A549 (cell line): ENCODE data around the gene DCBLD2.
"Not testable (repeated sequence)": the region's sequence is repeated elsewhere in the genome, so short reads cannot be mapped to it uniquely, and the experiment has no call there.

Source experiments
- BHLHE40 ChIP-seq: IDR thresholded peaks from 2 replicates; pipeline ENCODE4 v1.6.1; 2012; ENCODE audit warnings: low read depth, low read length, inconsistent platforms
- CEBPB ChIP-seq, 2 experiments: fragments of >200 bp in 1 of 2; sonication (Bioruptor Twin) in 1 of 2; formaldehyde crosslinking in 1 of 2; IDR thresholded peaks; 2 replicates each; pipeline ENCODE4 v1.6.1; 2012 to 2016
- CTCF ChIP-seq: fragments of >200 bp; sonication (Bioruptor Twin); formaldehyde crosslinking; IDR thresholded peaks from 3 replicates; pipeline ENCODE4 v1.5.1; 2016
- EHMT2 ChIP-seq: fragments of 200-600 bp; sonication (generic); IDR thresholded peaks from 2 replicates; pipeline ENCODE4 v1.6.1; 2016; ENCODE audit warnings: antibody characterized with exemption, low read depth, mild to moderate bottlenecking, moderate library complexity
- EP300 ChIP-seq, 2 experiments: fragments of >200 bp; sonication (Bioruptor Twin); formaldehyde crosslinking; IDR thresholded peaks; 2 replicates in 1 of 2; 3 replicates in 1 of 2; pipeline ENCODE4 v1.6.1; 2016 to 2017
- HEYL ChIP-seq: fragments of 250-450 bp; sonication (Bioruptor Pico); IDR thresholded peaks from 2 replicates; pipeline ENCODE4 v1.8.0; 2021; ENCODE audit warnings: mild to moderate bottlenecking, moderate library complexity
- POLR2A ChIP-seq: IDR thresholded peaks from 2 replicates; pipeline ENCODE4 v1.6.1; 2012; ENCODE audit warnings: mild to moderate bottlenecking, low read length
- RAD21 ChIP-seq, 2 experiments: fragments of >200 bp in 1 of 2; sonication (Bioruptor Twin) in 1 of 2; formaldehyde crosslinking in 1 of 2; IDR thresholded peaks in 1 of 2; conservative IDR thresholded peaks in 1 of 2; 2 replicates in 1 of 2; 3 replicates in 1 of 2; pipeline ENCODE4 v1.6.1; 2012 to 2018; ENCODE audit warnings: inconsistent platforms in 1 of 2
- RFX5 ChIP-seq: fragments of 450-650 bp; IDR thresholded peaks from 2 replicates; pipeline ENCODE4 v1.7.1; 2014; ENCODE audit warnings: antibody characterized with exemption, mild to moderate bottlenecking, moderate library complexity
- TP53 ChIP-seq: fragments of 250-450 bp; sonication (Bioruptor Pico); IDR thresholded peaks from 2 replicates; pipeline ENCODE4 v1.5.0; 2021; ENCODE audit warnings: mild to moderate bottlenecking, moderate library complexity

- not testable (repeated sequence) for TF ChIP-seq CTCF; TP53 (CRISPR knock-in tag); CEBPB (IDR thresholded peaks at IDR 0.05); HEYL; RFX5; BHLHE40; POLR2A; RAD21 (conservative IDR thresholded peaks at IDR 0.05 in 1 of 2, IDR thresholded peaks at IDR 0.05 in 1 of 2); EHMT2; EP300 (IDR thresholded peaks at IDR 0.05)
Measured at GRCh38 chr3:98857258-98857657, 44.2 kb downstream of the DCBLD2 start.
